CD4-positive, alpha-beta memory T cell (primary cell): ENCODE results near the gene HERC4. TPM values are rescaled to one million over a fixed set of nuclear protein-coding genes. Genes with fewer than 3 reads are reported as not detected.
"Not testable (repeated sequence)": the region's sequence is repeated elsewhere in the genome, so short reads cannot be mapped to it uniquely, and the experiment has no call there.

Source experiments
- CTCF ChIA-PET: fragments of 350-600 bp; sonication (Branson Sonifier 250); formaldehyde crosslinking; loops from one replicate; lab custom pipeline; 2021; ENCODE audit warnings: inconsistent platforms; ENCODE audit not compliant: partially characterized antibody; lab: Charles Lee
- POLR2A ChIA-PET: fragments of 350-600 bp; sonication (Branson Sonifier 250); formaldehyde crosslinking; loops from one replicate; lab custom pipeline; 2021; ENCODE audit not compliant: partially characterized antibody; lab: Charles Lee
- DNase-seq, 5 donors: peaks; one replicate each; pipeline versions ENCODE4 v3.0.0 to v3.0.0-alpha.2; 2020 to 2022; ENCODE audit warnings: mixed read lengths in 1 of 5
- H3K27ac ChIP-seq: one replicate; pipeline ENCODE4 v1.7.0; 2013; ENCODE audit warnings: low read depth, low read length
- H3K27me3 ChIP-seq: 2 replicates; pipeline ENCODE4 v1.7.0; 2013; ENCODE audit warnings: mild to moderate bottlenecking, low read length, moderate library complexity; ENCODE audit not compliant: insufficient read depth
- H3K36me3 ChIP-seq: 2 replicates; pipeline ENCODE4 v1.7.0; 2013; ENCODE audit warnings: mild to moderate bottlenecking, low read length, moderate library complexity; ENCODE audit not compliant: insufficient read depth
- H3K4me1 ChIP-seq: 2 replicates; pipeline ENCODE4 v1.7.0; 2013; ENCODE audit warnings: mild to moderate bottlenecking, low read length, moderate library complexity; ENCODE audit not compliant: insufficient read depth
- H3K4me3 ChIP-seq, 2 donors: one replicate each; pipeline ENCODE4 v1.7.0; 2013; ENCODE audit warnings: low read length in 2 of 2, mild to moderate bottlenecking in 1 of 2
- H3K9me3 ChIP-seq, 2 donors: one replicate each; pipeline ENCODE4 v1.7.0; 2013; ENCODE audit warnings: low read length in 2 of 2, control low read depth in 1 of 2; ENCODE audit not compliant: control insufficient read depth in 1 of 2
- H3K27ac Mint-ChIP-seq, 7 donors: one replicate each; pipeline ENCODE4 v1.8.0; 2020 to 2021; ENCODE audit warnings: mixed read lengths in 7 of 7, mild to moderate bottlenecking in 6 of 7, inconsistent platforms in 3 of 7, moderate library complexity in 3 of 7
- H3K27me3 Mint-ChIP-seq, 2 donors: one replicate each; pipeline ENCODE4 v1.8.0; 2020 to 2021; ENCODE audit warnings: mixed read lengths in 2 of 2
- H3K36me3 Mint-ChIP-seq, 2 donors: one replicate each; pipeline ENCODE4 v1.8.0; 2020 to 2021; ENCODE audit warnings: mixed read lengths in 2 of 2, inconsistent platforms in 1 of 2, mild to moderate bottlenecking in 1 of 2
- H3K4me1 Mint-ChIP-seq, 4 donors: one replicate each; pipeline ENCODE4 v1.8.0; 2020 to 2021; ENCODE audit warnings: mixed read lengths in 4 of 4, mild to moderate bottlenecking in 1 of 4
- H3K4me3 Mint-ChIP-seq, 8 donors: one replicate each; pipeline ENCODE4 v1.8.0; 2020 to 2021; ENCODE audit warnings: mixed read lengths in 8 of 8, mild to moderate bottlenecking in 7 of 8, moderate library complexity in 6 of 8, inconsistent platforms in 3 of 8
- H3K9me3 Mint-ChIP-seq, 8 donors: one replicate each; pipeline ENCODE4 v1.8.0; 2020 to 2021; ENCODE audit warnings: mixed read lengths in 8 of 8, mild to moderate bottlenecking in 5 of 8, inconsistent platforms in 3 of 8, moderate library complexity in 1 of 8
- intact Hi-C: fragments of 100-400 bp; cut with micrococcal nuclease; formaldehyde crosslinking; loops from one replicate; pipeline ENCODE4 v1.15.1; 2023
- polyA plus RNA-seq, 2 donors: library from polyadenylated mRNA; unstranded; fragments of 300-500 nt; fragmentation: Illumina TruSeq; gene quantifications; one replicate each; pipeline ENCODE4 v1.2.3, GENCODE V29; 2021
- total RNA-seq, 2 experiments: library from RNA; stranded (reverse); gene quantifications; one replicate each; pipeline ENCODE4 v1.2.3, GENCODE V29; 2021

The HERC4 gene
- total and polyA plus RNA-seq, 4 experiments from 2014 or later: 15.7 to 117 (median 66.1) TPM

GRCh38 chr10:67893637-67894036 lies 181.4 kb downstream of the HERC4 start:
- peaks cover 16 to 31% (median 26%) of the 10 kb centered on the region in 4 donors for H3K4me1 Mint-ChIP-seq
- no peak for DNase-seq
- Histone ChIP-seq H3K4me3 (no peak overlapping the region), H3K27ac (no peak overlapping the region), H3K27me3 (no peaks in the 10 kb centered on the region), H3K4me1 (peaks cover 23% of the 10 kb centered on the region), H3K36me3 (peaks cover 49% of the 10 kb centered on the region), H3K9me3 (no peaks in the 10 kb centered on the region)
- peaks cover 28 to 65% of the 10 kb centered on the region in 2 donors for H3K36me3 Mint-ChIP-seq
- ChIA-PET POLR2A (no interaction called here), CTCF (no interaction called here)
- H3K27me3 Mint-ChIP-seq: no peaks in the 10 kb centered on the region
- H3K27ac Mint-ChIP-seq: peak overlapping the region in 1 of 7 donors; percentile 6
- intact Hi-C loops: no loop called here
- H3K9me3 Mint-ChIP-seq: peaks cover 0 to 2% (median 0%) of the 10 kb centered on the region in 8 donors
- peak overlapping the region in 1 of 8 donors; percentile 45 for H3K4me3 Mint-ChIP-seq

- no peaks in the 10 kb centered on the region for H3K27me3 ChIP-seq
- CTCF ChIA-PET: interaction anchor here (1.0 to 4.0 kb wide), 5 partner anchors 10 to 273 kb away, joined by 3 to 23 read pairs (median 4); no protein-coding TSS in a partner anchor
- H3K4me1 ChIP-seq: peaks cover 43% of the 10 kb centered on the region
- H3K36me3 Mint-ChIP-seq: peaks cover 26 to 42% of the 10 kb centered on the region in 2 donors
- peak; percentile 79 to 85 (median 81) for DNase-seq
- POLR2A ChIA-PET: interaction anchor here (0.5 to 2.5 kb wide), 21 partner anchors 9 to 1015 kb away, joined by 3 to 19 read pairs (median 3); partner anchors contain the start of genes HNRNPH3, PBLD and RUFY2
- no peaks in the 10 kb centered on the region for H3K9me3 Mint-ChIP-seq
- H3K9me3 ChIP-seq: no peaks in the 10 kb centered on the region
- H3K27me3 Mint-ChIP-seq: no peaks in the 10 kb centered on the region
- H3K4me3 Mint-ChIP-seq: peak overlapping the region; percentile 88 to 96 (median 92)
- intact Hi-C loops: loop anchor here (1.0 to 10.0 kb wide), 7 partner anchors 30 to 1020 kb away; partner anchors contain the start of genes CCAR1, DDX50 and HERC4
- H3K36me3 ChIP-seq: peaks cover 31% of the 10 kb centered on the region
- peak overlapping the region; percentile 84 to 95 (median 94) for H3K27ac Mint-ChIP-seq
- peak overlapping the region; percentile 36 to 55 for H3K4me3 ChIP-seq
- H3K4me1 Mint-ChIP-seq: peaks cover 23 to 57% (median 30%) of the 10 kb centered on the region in 4 donors
- H3K27ac ChIP-seq: peak overlapping the region; percentile 55
Measured at GRCh38 chr10:67884842-67885670, 190.0 kb downstream of the HERC4 start.

- Histone ChIP-seq H3K27ac (peak within 1 kb of the TSS; percentile 55), H3K9me3 (no peaks in the 10 kb centered on the region), H3K27me3 (no peaks in the 10 kb centered on the region), H3K4me1 (peaks cover 40% of the 10 kb centered on the region), H3K4me3 (peak within 1 kb of the TSS; percentile 36 to 55), H3K36me3 (peaks cover 25% of the 10 kb centered on the region)
- Mint-ChIP-seq H3K9me3 (no peaks in the 10 kb centered on the region), H3K36me3 (peaks cover 22 to 38% of the 10 kb centered on the region in 2 donors), H3K27me3 (no peaks in the 10 kb centered on the region), H3K4me1 (peaks cover 19 to 53% (median 27%) of the 10 kb centered on the region in 4 donors), H3K4me3 (peak within 1 kb of the TSS; percentile 90 to 98 (median 94)), H3K27ac (peak within 1 kb of the TSS; percentile 95 to 98 (median 96))
- POLR2A ChIA-PET: interaction anchor here (1.0 to 2.5 kb wide), 16 partner anchors 9 to 1016 kb away, joined by 3 to 18 read pairs (median 4); partner anchors contain the start of genes HERC4, HNRNPH3 and PBLD
- intact Hi-C loops: loop anchor here (1.0 to 10.0 kb wide), 4 partner anchors 35 to 1020 kb away; partner anchors contain the start of genes CCAR1, DDX50 and HERC4
- peak; percentile 90 to 93 (median 92) for DNase-seq
- CTCF ChIA-PET: interaction anchor here (0.9 to 4.0 kb wide), 5 partner anchors 11 to 271 kb away, joined by 3 to 23 read pairs (median 4); no protein-coding TSS in a partner anchor
Measured at GRCh38 chr10:67884313-67884841, 190.7 kb downstream of the HERC4 start, which contains the start of gene SIRT1. SIRT1 (plus strand) TSS chr10:67884656; CDS start chr10:67884722, 66 bp downstream.

- H3K4me3 Mint-ChIP-seq: peak overlapping the region; percentile 85 to 98 (median 92)
- CTCF ChIA-PET: interaction anchor here (0.9 to 4.0 kb wide), 6 partner anchors 11 to 272 kb away, joined by 3 to 23 read pairs (median 4); no protein-coding TSS in a partner anchor
Measured at GRCh38 chr10:67883710-67884312, 191.3 kb downstream of the HERC4 start.

GRCh38 chr10:67878133-67878532 lies 196.9 kb downstream of the HERC4 start:
- Mint-ChIP-seq H3K4me1 (no peaks in the 10 kb centered on the region), H3K36me3 (no peaks in the 10 kb centered on the region), H3K9me3 (no peaks in the 10 kb centered on the region), H3K27me3 (no peaks in the 10 kb centered on the region), H3K27ac (no peak overlapping the region), H3K4me3 (no peak overlapping the region)
- intact Hi-C loops: no loop called here
- H3K27me3 ChIP-seq: no peaks in the 10 kb centered on the region
- H3K9me3 ChIP-seq: no peaks in the 10 kb centered on the region
- POLR2A ChIA-PET: no interaction called here
- CTCF ChIA-PET: no interaction called here
- no peaks in the 10 kb centered on the region for H3K36me3 ChIP-seq
- H3K4me1 ChIP-seq: no peaks in the 10 kb centered on the region
- no peak overlapping the region for H3K4me3 ChIP-seq
- DNase-seq: no peak
- no peak overlapping the region for H3K27ac ChIP-seq

More at GRCh38 chr10:67883710-67884312, 191.3 kb downstream of the HERC4 start:
- Histone ChIP-seq H3K27ac (peak overlapping the region; percentile 55), H3K4me1 (peaks cover 34% of the 10 kb centered on the region), H3K27me3 (no peaks in the 10 kb centered on the region), H3K9me3 (no peaks in the 10 kb centered on the region), H3K4me3 (peak overlapping the region; percentile 24 to 36), H3K36me3 (peaks cover 19% of the 10 kb centered on the region)
- intact Hi-C loops: loop anchor here (1.0 to 10.0 kb wide), 4 partner anchors 35 to 1021 kb away; partner anchors contain the start of genes CCAR1, DDX50 and HERC4
- no peaks in the 10 kb centered on the region for H3K27me3 Mint-ChIP-seq
- peaks cover 15 to 47% (median 22%) of the 10 kb centered on the region in 4 donors for H3K4me1 Mint-ChIP-seq
- H3K27ac Mint-ChIP-seq: peak overlapping the region; percentile 95 to 98 (median 96)
- DNase-seq: no peak
- H3K36me3 Mint-ChIP-seq: peaks cover 17 to 32% of the 10 kb centered on the region in 2 donors
- H3K9me3 Mint-ChIP-seq: no peaks in the 10 kb centered on the region
- POLR2A ChIA-PET: interaction anchor here (1.0 to 2.5 kb wide), 13 partner anchors 11 to 1017 kb away, joined by 3 to 18 read pairs (median 4); partner anchors contain the start of genes HERC4, HNRNPH3 and PBLD

- H3K9me3 Mint-ChIP-seq, CTCF ChIA-PET, H3K36me3 ChIP-seq, POLR2A ChIA-PET, H3K9me3 ChIP-seq, DNase-seq, H3K4me3 ChIP-seq, H3K27me3 Mint-ChIP-seq, H3K27ac Mint-ChIP-seq, H3K27me3 ChIP-seq, H3K4me3 Mint-ChIP-seq, H3K4me1 Mint-ChIP-seq, H3K27ac ChIP-seq, H3K4me1 ChIP-seq, H3K36me3 Mint-ChIP-seq, intact Hi-C loops: not testable (repeated sequence)
Measured at GRCh38 chr10:67877421-67877820, 197.7 kb downstream of the HERC4 start.
